ENCODE measurements around the gene PPM1A. TPM values are rescaled to one million over a fixed set of nuclear protein-coding genes. Genes with fewer than 3 reads are reported as not detected.
A peak's percentile ranks its signal among the peaks of the same experiment; 100 is the strongest.

PPM1A gene
- polyA plus RNA-seq, 2 of the 4 experiments (the other 2 are of a cell fraction) = 37.1 to 76.6 TPM

DNA sequence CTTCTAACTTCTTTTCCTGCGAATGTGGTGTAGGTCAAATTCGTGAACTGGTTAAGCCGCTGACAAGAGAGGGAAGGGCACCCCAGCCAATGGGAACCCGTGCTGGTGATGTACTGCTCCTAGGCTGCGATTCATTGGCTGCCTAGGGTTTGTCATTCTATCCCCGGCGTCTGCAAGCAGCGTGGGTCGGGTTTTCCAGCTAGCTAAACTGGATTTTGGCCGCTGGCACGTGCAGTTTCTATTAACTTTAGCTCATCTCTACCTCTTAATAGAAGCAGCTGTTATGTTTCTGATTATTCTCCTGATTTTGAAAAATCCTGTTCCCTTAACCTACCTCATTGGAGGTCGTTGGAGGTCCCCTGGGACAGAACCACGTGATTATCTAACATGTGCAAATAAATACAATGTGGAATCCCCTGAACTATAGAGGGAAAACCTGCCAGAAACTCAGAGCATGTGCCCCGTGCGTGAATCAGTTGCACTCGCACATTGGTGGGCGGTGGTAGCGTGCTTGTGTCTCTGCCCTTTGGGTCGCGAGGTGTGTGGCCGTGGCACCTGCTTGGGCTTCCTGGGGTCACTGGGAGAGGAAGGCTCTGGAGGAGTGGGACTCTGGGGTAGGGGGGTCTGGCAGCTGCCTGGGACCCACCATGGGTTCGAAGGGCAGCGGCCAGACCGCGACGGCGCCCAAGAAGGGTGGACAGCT is 876 bp upstream of the PPM1A start (continued):
- TF ChIP-seq, protein P1, sequence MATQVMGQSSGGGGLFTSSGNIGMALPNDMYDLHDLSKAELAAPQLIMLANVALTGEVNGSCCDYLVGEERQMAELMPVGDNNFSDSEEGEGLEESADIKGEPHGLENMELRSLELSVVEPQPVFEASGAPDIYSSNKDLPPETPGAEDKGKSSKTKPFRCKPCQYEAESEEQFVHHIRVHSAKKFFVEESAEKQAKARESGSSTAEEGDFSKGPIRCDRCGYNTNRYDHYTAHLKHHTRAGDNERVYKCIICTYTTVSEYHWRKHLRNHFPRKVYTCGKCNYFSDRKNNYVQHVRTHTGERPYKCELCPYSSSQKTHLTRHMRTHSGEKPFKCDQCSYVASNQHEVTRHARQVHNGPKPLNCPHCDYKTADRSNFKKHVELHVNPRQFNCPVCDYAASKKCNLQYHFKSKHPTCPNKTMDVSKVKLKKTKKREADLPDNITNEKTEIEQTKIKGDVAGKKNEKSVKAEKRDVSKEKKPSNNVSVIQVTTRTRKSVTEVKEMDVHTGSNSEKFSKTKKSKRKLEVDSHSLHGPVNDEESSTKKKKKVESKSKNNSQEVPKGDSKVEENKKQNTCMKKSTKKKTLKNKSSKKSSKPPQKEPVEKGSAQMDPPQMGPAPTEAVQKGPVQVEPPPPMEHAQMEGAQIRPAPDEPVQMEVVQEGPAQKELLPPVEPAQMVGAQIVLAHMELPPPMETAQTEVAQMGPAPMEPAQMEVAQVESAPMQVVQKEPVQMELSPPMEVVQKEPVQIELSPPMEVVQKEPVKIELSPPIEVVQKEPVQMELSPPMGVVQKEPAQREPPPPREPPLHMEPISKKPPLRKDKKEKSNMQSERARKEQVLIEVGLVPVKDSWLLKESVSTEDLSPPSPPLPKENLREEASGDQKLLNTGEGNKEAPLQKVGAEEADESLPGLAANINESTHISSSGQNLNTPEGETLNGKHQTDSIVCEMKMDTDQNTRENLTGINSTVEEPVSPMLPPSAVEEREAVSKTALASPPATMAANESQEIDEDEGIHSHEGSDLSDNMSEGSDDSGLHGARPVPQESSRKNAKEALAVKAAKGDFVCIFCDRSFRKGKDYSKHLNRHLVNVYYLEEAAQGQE (IDR thresholded peaks at IDR 0.05) = no peak
- TF ChIP-seq, protein P2, sequence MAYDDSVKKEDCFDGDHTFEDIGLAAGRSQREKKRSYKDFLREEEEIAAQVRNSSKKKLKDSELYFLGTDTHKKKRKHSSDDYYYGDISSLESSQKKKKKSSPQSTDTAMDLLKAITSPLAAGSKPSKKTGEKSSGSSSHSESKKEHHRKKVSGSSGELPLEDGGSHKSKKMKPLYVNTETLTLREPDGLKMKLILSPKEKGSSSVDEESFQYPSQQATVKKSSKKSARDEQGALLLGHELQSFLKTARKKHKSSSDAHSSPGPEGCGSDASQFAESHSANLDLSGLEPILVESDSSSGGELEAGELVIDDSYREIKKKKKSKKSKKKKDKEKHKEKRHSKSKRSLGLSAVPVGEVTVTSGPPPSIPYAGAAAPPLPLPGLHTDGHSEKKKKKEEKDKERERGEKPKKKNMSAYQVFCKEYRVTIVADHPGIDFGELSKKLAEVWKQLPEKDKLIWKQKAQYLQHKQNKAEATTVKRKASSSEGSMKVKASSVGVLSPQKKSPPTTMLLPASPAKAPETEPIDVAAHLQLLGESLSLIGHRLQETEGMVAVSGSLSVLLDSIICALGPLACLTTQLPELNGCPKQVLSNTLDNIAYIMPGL (CRISPR knock-in tag; IDR thresholded peaks at IDR 0.05; ENCODE audit: borderline replicate concordance) = no peak
- TF ChIP-seq HES2 (IDR thresholded peaks at IDR 0.05) (no peak), RFX5 (IDR thresholded peaks at IDR 0.05) (0 out of 2 replicates have a peak, but pooled peaks have one; percentile 55), ZNF302 (CRISPR knock-in tag; IDR thresholded peaks at IDR 0.05) (no peak)

- CTCF ChIA-PET = interaction anchor here (1.6 kb wide), 1 partner anchor 9 kb away, joined by 4 read pairs; no protein-coding TSS in a partner anchor
Measured at GRCh38 chr14:60249321-60250256, 568 bp downstream of the PPM1A start.

DNA sequence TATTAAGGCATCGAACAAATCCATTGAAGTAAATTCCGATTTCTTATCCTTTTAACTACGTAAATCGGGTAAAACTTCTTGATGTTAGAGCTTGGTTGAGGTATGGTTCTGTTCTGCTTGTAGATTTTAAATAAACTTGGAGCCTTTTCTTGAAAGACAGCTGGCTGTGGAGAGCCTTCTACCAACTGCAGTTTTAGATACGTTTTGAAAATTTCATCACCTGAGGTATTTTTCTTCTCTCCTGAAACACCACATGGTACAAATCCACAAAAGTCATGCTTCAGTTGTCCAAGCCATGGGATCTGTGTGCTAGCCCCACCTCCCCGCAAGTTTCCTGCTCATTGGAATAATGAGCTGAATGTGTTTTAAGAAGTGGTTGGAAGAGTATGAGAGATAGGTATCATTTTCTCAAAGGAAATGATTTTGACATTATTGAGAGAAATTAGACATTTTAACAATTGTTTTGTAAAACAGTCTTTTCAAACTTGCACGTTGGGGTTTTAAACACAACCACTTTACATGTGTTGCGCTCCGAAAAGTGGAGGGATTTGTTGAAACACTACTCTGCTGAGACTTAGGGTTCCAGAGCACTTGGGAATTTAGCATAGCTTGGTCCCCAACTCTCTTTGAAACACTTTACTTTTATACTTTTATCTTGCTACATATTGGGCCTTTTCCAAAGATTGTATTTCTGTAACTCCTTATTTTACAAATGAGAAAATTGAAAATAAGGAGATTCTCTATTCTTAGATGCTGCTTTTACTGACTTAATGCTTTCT is 1.4 kb downstream of the PPM1A start:
- H3K9me3 ChIP-seq = no peaks in the 10 kb centered on the region
- ATAC-seq = no peak
- peak; percentile 68 for FAIRE-seq
- TF ChIP-seq, protein P3, sequence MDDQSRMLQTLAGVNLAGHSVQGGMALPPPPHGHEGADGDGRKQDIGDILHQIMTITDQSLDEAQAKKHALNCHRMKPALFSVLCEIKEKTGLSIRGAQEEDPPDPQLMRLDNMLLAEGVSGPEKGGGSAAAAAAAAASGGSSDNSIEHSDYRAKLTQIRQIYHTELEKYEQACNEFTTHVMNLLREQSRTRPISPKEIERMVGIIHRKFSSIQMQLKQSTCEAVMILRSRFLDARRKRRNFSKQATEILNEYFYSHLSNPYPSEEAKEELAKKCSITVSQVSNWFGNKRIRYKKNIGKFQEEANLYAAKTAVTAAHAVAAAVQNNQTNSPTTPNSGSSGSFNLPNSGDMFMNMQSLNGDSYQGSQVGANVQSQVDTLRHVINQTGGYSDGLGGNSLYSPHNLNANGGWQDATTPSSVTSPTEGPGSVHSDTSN (IDR thresholded peaks at IDR 0.05) = no peak
- TF ChIP-seq EHF (CRISPR knock-in tag; IDR thresholded peaks at IDR 0.05) = no peak
- no peak for TF ChIP-seq HEYL (CRISPR knock-in tag; IDR thresholded peaks at IDR 0.05)
- TF ChIP-seq, protein P4, sequence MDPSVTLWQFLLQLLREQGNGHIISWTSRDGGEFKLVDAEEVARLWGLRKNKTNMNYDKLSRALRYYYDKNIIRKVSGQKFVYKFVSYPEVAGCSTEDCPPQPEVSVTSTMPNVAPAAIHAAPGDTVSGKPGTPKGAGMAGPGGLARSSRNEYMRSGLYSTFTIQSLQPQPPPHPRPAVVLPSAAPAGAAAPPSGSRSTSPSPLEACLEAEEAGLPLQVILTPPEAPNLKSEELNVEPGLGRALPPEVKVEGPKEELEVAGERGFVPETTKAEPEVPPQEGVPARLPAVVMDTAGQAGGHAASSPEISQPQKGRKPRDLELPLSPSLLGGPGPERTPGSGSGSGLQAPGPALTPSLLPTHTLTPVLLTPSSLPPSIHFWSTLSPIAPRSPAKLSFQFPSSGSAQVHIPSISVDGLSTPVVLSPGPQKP (IDR thresholded peaks at IDR 0.05; ENCODE audit: low read depth, low read length) = no peak
- TF ChIP-seq, protein P5, sequence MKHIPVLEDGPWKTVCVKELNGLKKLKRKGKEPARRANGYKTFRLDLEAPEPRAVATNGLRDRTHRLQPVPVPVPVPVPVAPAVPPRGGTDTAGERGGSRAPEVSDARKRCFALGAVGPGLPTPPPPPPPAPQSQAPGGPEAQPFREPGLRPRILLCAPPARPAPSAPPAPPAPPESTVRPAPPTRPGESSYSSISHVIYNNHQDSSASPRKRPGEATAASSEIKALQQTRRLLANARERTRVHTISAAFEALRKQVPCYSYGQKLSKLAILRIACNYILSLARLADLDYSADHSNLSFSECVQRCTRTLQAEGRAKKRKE (CRISPR knock-in tag; IDR thresholded peaks at IDR 0.05; ENCODE audit: low read depth) = no peak
- TF ChIP-seq RAD21 (conservative IDR thresholded peaks at IDR 0.05 in 1 of 2, IDR thresholded peaks at IDR 0.05 in 1 of 2) = no peak
- no peak for TF ChIP-seq TP53 (CRISPR knock-in tag; IDR thresholded peaks at IDR 0.05)
- no peak for TF ChIP-seq NR3C1 (IDR thresholded peaks at IDR 0.05)
- POLR2A ChIA-PET = no interaction called here
- H3K4me2 ChIP-seq = peak overlapping the region; percentile 91
- H3K27ac ChIP-seq = peak overlapping the region; percentile 99
- 28% methylated on average over 9 of the region's 9 CpGs for WGBS (ENCODE audit: missing lambda C conversion rate)
- CTCF ChIA-PET = no interaction called here
- H3K4me1 ChIP-seq = peaks cover 43% of the 10 kb centered on the region
- H3K4me3 ChIP-seq = peak overlapping the region; percentile 97
- peak in 1 of 2 experiments; percentile 13 for DNase-seq (ENCODE audit: low read depth in 1 of 2, low spot score in 1 of 2)

More at GRCh38 chr14:60249321-60250256, 568 bp downstream of the PPM1A start:
- peak in 1 of 2 experiments; percentile 19; a peak in 1 of 5 replicates for TF ChIP-seq JUN (IDR thresholded peaks at IDR 0.05)
- TF ChIP-seq NR3C1 (IDR thresholded peaks at IDR 0.05) = no peak
- peak; percentile 61 to 63 for ATAC-seq
- Histone ChIP-seq H3K9me3 (no peaks in the 10 kb centered on the region), H3K27ac (peak overlapping the region; percentile 99), H3K4me1 (peaks cover 42% of the 10 kb centered on the region), H3K4me3 (peak overlapping the region; percentile 97), H3K4me2 (peak overlapping the region; percentile 91)
- POLR2A ChIA-PET = interaction anchor here (0.5 to 2.2 kb wide), 23 partner anchors 8 to 765 kb away, joined by 3 to 19 read pairs (median 4); partner anchors contain the start of genes JKAMP, L3HYPDH and PCNX4
- FAIRE-seq = no peak
- DNase-seq (ENCODE audit: low read depth in 1 of 2, low spot score in 1 of 2) = peak; percentile 63 to 68
- WGBS (ENCODE audit: missing lambda C conversion rate) = 4% methylated on average over 11 of the region's 107 CpGs

All from A549 (cell line).